Stomach (tissue), 19 donors: ENCODE results near the gene HEATR9. TPM values are rescaled to one million over a fixed set of nuclear protein-coding genes. Genes with fewer than 3 reads are reported as not detected.

ENCODE experiments used
- DNase-seq, 2 donors: peaks; one replicate each; pipeline versions ENCODE4 v3.0.0 to v3.0.0-alpha.2; 2013 to 2019
- H3K27ac ChIP-seq, 5 donors: fragments of 200-600 bp in 4 of 5; sonication (generic) in 4 of 5; one replicate each; pipeline ENCODE4 v1.5.1; 2013 to 2019; ENCODE audit warnings: mild to moderate bottlenecking in 1 of 5, moderate library complexity in 1 of 5
- H3K27me3 ChIP-seq, 3 donors: fragments of 200-600 bp; sonication (generic); one replicate each; pipeline ENCODE4 v1.5.1; 2017 to 2019; ENCODE audit warnings: mixed run types in 1 of 3
- H3K36me3 ChIP-seq, 4 donors: fragments of 200-600 bp; sonication (generic); 1 replicate in 3 of 4; 2 replicates in 1 of 4; pipeline ENCODE4 v1.5.1; 2016 to 2019
- H3K4me1 ChIP-seq, 4 donors: fragments of 200-600 bp; sonication (generic); one replicate each; pipeline ENCODE4 v1.5.1; 2016 to 2019
- H3K4me3 ChIP-seq, 4 donors: fragments of 200-600 bp; sonication (generic) in 3 of 4; one replicate each; pipeline ENCODE4 v1.5.1; 2016 to 2019; ENCODE audit warnings: mild to moderate bottlenecking in 1 of 4
- H3K9me3 ChIP-seq, 4 donors: fragments of 200-600 bp; sonication (generic); one replicate each; pipeline ENCODE4 v1.5.1; 2016 to 2019
- CTCF ChIP-seq, 7 experiments: fragments of 450-650 bp in 4 of 7; fragments of 200-600 bp in 3 of 7; sonication (generic) in 3 of 7; IDR thresholded peaks; one replicate each; pipeline ENCODE4 v1.5.1; 2016 to 2019; ENCODE audit warnings: antibody characterized with exemption in 7 of 7, control low read depth in 2 of 7, mild to moderate bottlenecking in 1 of 7
- EP300 ChIP-seq: sonication (generic); formaldehyde crosslinking; IDR thresholded peaks from one replicate; pipeline ENCODE4 v1.6.1; 2017; ENCODE audit warnings: antibody characterized with exemption
- POLR2A ChIP-seq, 4 donors: fragments of 450-650 bp; IDR thresholded peaks; one replicate each; pipeline ENCODE4 v1.6.1; 2016; ENCODE audit warnings: antibody characterized with exemption in 4 of 4, control low read depth in 2 of 4, mild to moderate bottlenecking in 1 of 4, moderate library complexity in 1 of 4
- POLR2AphosphoS5 ChIP-seq, 3 donors: sonication (generic); formaldehyde crosslinking; IDR thresholded peaks; one replicate each; pipeline ENCODE4 v1.6.1; 2016; ENCODE audit warnings: antibody characterized with exemption in 3 of 3
- WGBS, 5 donors: extraction: QIAGEN DNeasy Blood & Tissue Kit in 3 of 5; methylation state at CpG; one replicate each; pipeline versions ENCODE4 v1.1.5 to v1.1.7; 2013 to 2018; 5-methylcytosine and 5-hydroxymethylcytosine counted together
- intact Hi-C: fragments of 100-400 bp; cut with DNase I; formaldehyde crosslinking; loops from one replicate; pipeline ENCODE4 v1.15.1; 2023; ENCODE audit warnings: low total_unique reads
- long read RNA-seq, 10 donors: transcript quantifications; one replicate each; lab custom pipeline, GENCODE V29; 2026
- polyA plus RNA-seq, 3 donors: library from polyadenylated mRNA; stranded (reverse); fragments of 200-250 nt; gene quantifications; one replicate each; pipeline ENCODE4 v1.2.3, GENCODE V29; 2013
- total RNA-seq, 5 donors: library from RNA; depleted of rRNA; stranded (reverse); fragments of >200 nt; gene quantifications; one replicate each; pipeline versions ENCODE4 v1.1.0 to v1.2.3, GENCODE V29; 2014 to 2016
- donor health status: healthy with polysubstance abuse.
- donor health status: Bipolar disorder and iron deficiency.
- donor health status: healthy.

Gene HEATR9
- under 1 TPM in 1 of 5 donors, not detected in 4; 0.29 TPM for total RNA-seq
- polyA plus RNA-seq: not detected
- long read RNA-seq, donor 1: 0 reads
- long read RNA-seq, donor 2: 0 reads
- long read RNA-seq, donor 3: 0 reads
- long read RNA-seq, donor 4: 0 reads
- long read RNA-seq, donor 5: 0 reads
- long read RNA-seq, donor 6: 0 reads
- long read RNA-seq, donor 7: 0 reads
- long read RNA-seq, donor 8: 0 reads
- long read RNA-seq, donor 9: 0 reads
- long read RNA-seq, donor 10: 0 reads

GRCh38 chr17:35868737-35869136, at the start of gene HEATR9:
TSS of gene HEATR9 (minus strand) at chr17:35868891. CDS start at chr17:35868742, 149 bp downstream.
- 66 to 84% (median 70%) methylated on average over 3 of the region's 3 CpGs for WGBS, 5 donors
- Histone ChIP-seq H3K4me1 (no peaks in the 10 kb centered on the region), H3K27ac (no peak within 1 kb of the TSS), H3K36me3 (peaks cover 0 to 8% (median 0%) of the 10 kb centered on the region in 4 donors), H3K27me3 (no peaks in the 10 kb centered on the region), H3K4me3 (no peak within 1 kb of the TSS), H3K9me3 (no peaks in the 10 kb centered on the region)
- TF ChIP-seq EP300 (no peak), POLR2AphosphoS5 (IDR thresholded peaks at IDR 0.05) (no peak), POLR2A (IDR thresholded peaks at IDR 0.05) (no peak), CTCF (IDR thresholded peaks at IDR 0.05) (no peak)
- no peak for DNase-seq
- intact Hi-C loops: no loop called here

- WGBS, 5 donors: 94 to 98% (median 96%) methylated on average over 27 to 29 of the region's 29 CpGs
- no peak for DNase-seq
- Histone ChIP-seq H3K4me1 (no peaks in the 10 kb centered on the region), H3K9me3 (no peaks in the 10 kb centered on the region), H3K27me3 (peaks cover 0 to 4% (median 0%) of the 10 kb centered on the region in 3 donors), H3K36me3 (no peaks in the 10 kb centered on the region), H3K27ac (no peak overlapping the region), H3K4me3 (no peak overlapping the region)
- intact Hi-C loops: no loop called here
- no peak for TF ChIP-seq POLR2A (IDR thresholded peaks at IDR 0.05)
Measured at GRCh38 chr17:35917519-35918213, 49.0 kb upstream of the HEATR9 start.

- H3K4me3 ChIP-seq: no peak overlapping the region
- no peak for DNase-seq
- H3K27me3 ChIP-seq: peaks cover 0 to 4% (median 0%) of the 10 kb centered on the region in 3 donors
- H3K9me3 ChIP-seq: no peaks in the 10 kb centered on the region
- no peak overlapping the region for H3K27ac ChIP-seq
- TF ChIP-seq POLR2AphosphoS5 (IDR thresholded peaks at IDR 0.05) (no peak), CTCF (IDR thresholded peaks at IDR 0.05) (no peak), POLR2A (IDR thresholded peaks at IDR 0.05) (no peak), EP300 (no peak)
- no peaks in the 10 kb centered on the region for H3K36me3 ChIP-seq
- WGBS, 5 donors: 63 to 90% (median 87%) methylated on average over 3 of the region's 3 CpGs
- intact Hi-C loops: no loop called here
- no peaks in the 10 kb centered on the region for H3K4me1 ChIP-seq
Measured at GRCh38 chr17:35915153-35915964, 46.7 kb upstream of the HEATR9 start.

- DNase-seq: no peak
- TF ChIP-seq CTCF (IDR thresholded peaks at IDR 0.05): no peak
- no peak for TF ChIP-seq EP300
- no peak for TF ChIP-seq POLR2AphosphoS5 (IDR thresholded peaks at IDR 0.05)
- TF ChIP-seq POLR2A (IDR thresholded peaks at IDR 0.05): no peak
- WGBS, 5 donors: 84 to 100% (median 100%) methylated on average over 1 of the region's 1 CpG
- intact Hi-C loops: no loop called here
- Histone ChIP-seq H3K4me1 (no peaks in the 10 kb centered on the region), H3K4me3 (no peak overlapping the region), H3K9me3 (no peaks in the 10 kb centered on the region), H3K36me3 (no peaks in the 10 kb centered on the region), H3K27me3 (peaks cover 0 to 4% (median 0%) of the 10 kb centered on the region in 3 donors), H3K27ac (no peak overlapping the region)
Measured at GRCh38 chr17:35914354-35914753, 45.7 kb upstream of the HEATR9 start.
